SK-N-SH (cell line): ENCODE measurements around the gene RGSL1. TPM values are rescaled to one million over a fixed set of nuclear protein-coding genes. Genes with fewer than 3 reads are reported as not detected.

Source experiments
- CTCF ChIA-PET: fragments of 300-600, 350-600 bp; formaldehyde crosslinking; extraction: SDS; loops from one replicate; lab custom pipeline; 2021; lab: Yijun Ruan, JAX
- POLR2A ChIA-PET: fragments of 350-600 bp; sonication (Branson Sonifier 250); formaldehyde crosslinking; extraction: SDS; loops from one replicate; lab custom pipeline; 2020; ENCODE audit warnings: antibody characterized with exemption, inconsistent platforms; lab: Yijun Ruan, JAX
- DNase-seq: peaks from one replicate; pipeline ENCODE4 v3.0.0; 2012
- H2AFZ ChIP-seq: fragments of 200-600 bp; sonication (generic); 2 replicates; pipeline ENCODE4 v1.8.1; 2016; ENCODE audit warnings: antibody characterized with exemption, mild to moderate bottlenecking, low read depth
- H3F3A ChIP-seq: fragments of 200-600 bp; sonication (generic); replicated peaks from 2 replicates; pipeline ENCODE3; 2016; ENCODE audit warnings: antibody characterized with exemption, mild to moderate bottlenecking; ENCODE audit not compliant: insufficient read depth
- H3K27ac ChIP-seq, 2 experiments: fragments of 200-500 bp in 1 of 2; fragments of 200-600 bp in 1 of 2; sonication (Bioruptor generic) in 1 of 2; sonication (generic), shearing (Covaris generic) in 1 of 2; 2 replicates each; pipeline versions ENCODE4 v1.5.1 to v1.6.1; 2014 to 2016; ENCODE audit warnings: low read depth in 2 of 2, inconsistent platforms in 1 of 2, low read length in 1 of 2, mild to moderate bottlenecking in 1 of 2, mixed read lengths in 1 of 2
- H3K27me3 ChIP-seq: fragments of 200-600 bp; sonication (generic), shearing (Covaris generic); 2 replicates; pipeline ENCODE4 v1.6.1; 2016; ENCODE audit warnings: mixed run types; ENCODE audit not compliant: insufficient read depth
- H3K36me3 ChIP-seq, 2 experiments: fragments of 200-500 bp in 1 of 2; fragments of 200-600 bp in 1 of 2; sonication (Bioruptor generic) in 1 of 2; sonication (generic) in 1 of 2; replicated peaks in 1 of 2; 2 replicates each; pipeline versions ENCODE3 to v1.5.1; 2014 to 2016; ENCODE audit warnings: low read length in 1 of 2, mild to moderate bottlenecking in 1 of 2; ENCODE audit not compliant: insufficient read depth in 2 of 2, control insufficient read depth in 1 of 2
- H3K4me1 ChIP-seq, 2 experiments: fragments of 200-500 bp in 1 of 2; fragments of 200-600 bp in 1 of 2; sonication (Bioruptor generic) in 1 of 2; sonication (generic), shearing (Covaris generic) in 1 of 2; 2 replicates each; pipeline versions ENCODE4 v1.5.1 to v1.6.1; 2014 to 2016; ENCODE audit warnings: low read depth in 1 of 2, low read length in 1 of 2, mixed run types in 1 of 2; ENCODE audit not compliant: insufficient read depth in 2 of 2, control insufficient read depth in 1 of 2
- H3K4me2 ChIP-seq: fragments of 200-600 bp; sonication (generic), shearing (Covaris generic); 2 replicates; pipeline ENCODE4 v1.6.1; 2017; ENCODE audit warnings: mixed run types
- H3K4me3 ChIP-seq, 2 experiments: fragments of 200-500 bp in 1 of 2; fragments of 200-600 bp in 1 of 2; sonication (Bioruptor generic) in 1 of 2; sonication (generic), shearing (Covaris generic) in 1 of 2; 2 replicates each; pipeline versions ENCODE4 v1.5.1 to v1.8.1; 2014 to 2016; ENCODE audit warnings: low read depth in 2 of 2, inconsistent platforms in 1 of 2, low read length in 1 of 2, mild to moderate bottlenecking in 1 of 2, mixed read lengths in 1 of 2, moderate library complexity in 1 of 2
- H3K79me2 ChIP-seq: fragments of 200-600 bp; sonication (generic); 2 replicates; pipeline ENCODE4 v1.8.1; 2017; ENCODE audit warnings: mild to moderate bottlenecking; ENCODE audit not compliant: insufficient read depth
- H3K9ac ChIP-seq: fragments of 200-600 bp; sonication (generic); 2 replicates; pipeline ENCODE4 v1.6.1; 2017; ENCODE audit warnings: mixed run types
- H3K9me2 ChIP-seq: fragments of 200-600 bp; sonication (generic); 2 replicates; pipeline ENCODE4 v1.6.1; 2017; ENCODE audit warnings: mixed run types
- H3K9me3 ChIP-seq: fragments of 200-600 bp; sonication (generic); 2 replicates; pipeline ENCODE4 v1.6.1; 2017; ENCODE audit warnings: mixed run types, mild to moderate bottlenecking, moderate library complexity
- H4K20me1 ChIP-seq: fragments of 200-600 bp; sonication (generic); 2 replicates; pipeline ENCODE4 v1.6.1; 2017; ENCODE audit warnings: mild to moderate bottlenecking, mixed run types; ENCODE audit not compliant: insufficient read depth
- GABPA ChIP-seq: IDR thresholded peaks from 2 replicates; pipeline ENCODE4 v1.4.0; 2012; ENCODE audit warnings: low read depth, mild to moderate bottlenecking
- MEF2A ChIP-seq: IDR thresholded peaks from 2 replicates; pipeline ENCODE4 v1.4.0; 2012; ENCODE audit warnings: low read depth, borderline replicate concordance
- MXI1 ChIP-seq: IDR thresholded peaks from 2 replicates; pipeline ENCODE4 v1.6.1; 2012; ENCODE audit warnings: mild to moderate bottlenecking, low read depth, low read length, improper control_type of control experiment
- NFIC ChIP-seq: IDR thresholded peaks from 2 replicates; pipeline ENCODE4 v1.4.0; 2012; ENCODE audit warnings: borderline replicate concordance
- NRF1 ChIP-seq: IDR thresholded peaks from 2 replicates; pipeline ENCODE4 v1.6.1; 2012; ENCODE audit warnings: low read depth, mild to moderate bottlenecking, low read length
- REST ChIP-seq: IDR thresholded peaks from 2 replicates; pipeline ENCODE4 v1.6.1; 2012; ENCODE audit warnings: mild to moderate bottlenecking, low read depth, low read length, moderate library complexity
- RXRA ChIP-seq: IDR thresholded peaks from 2 replicates; pipeline ENCODE4 v1.4.0; 2012; ENCODE audit warnings: low read depth, mild to moderate bottlenecking, borderline replicate concordance
- SIN3A ChIP-seq: IDR thresholded peaks from 2 replicates; pipeline ENCODE4 v1.6.1; 2012; ENCODE audit warnings: low read depth, mild to moderate bottlenecking, low read length, moderate library complexity, borderline replicate concordance
- SMC3 ChIP-seq: IDR thresholded peaks from 2 replicates; pipeline ENCODE4 v1.6.1; 2012; ENCODE audit warnings: low read depth, low read length, improper control_type of control experiment
- TAF1 ChIP-seq: IDR thresholded peaks from 2 replicates; pipeline ENCODE4 v1.6.1; 2012; ENCODE audit warnings: low read depth, mild to moderate bottlenecking, low read length, moderate library complexity, borderline replicate concordance
- TCF12 ChIP-seq: IDR thresholded peaks from 2 replicates; pipeline ENCODE4 v1.4.0; 2012
- USF1 ChIP-seq: IDR thresholded peaks from 2 replicates; pipeline ENCODE4 v1.4.0; 2012; ENCODE audit warnings: low read depth, borderline replicate concordance
- YY1 ChIP-seq: IDR thresholded peaks from 2 replicates; pipeline ENCODE4 v1.4.0; 2012; ENCODE audit warnings: low read depth, mild to moderate bottlenecking
- WGBS: methylation state at CpG from one replicate; pipeline ENCODE4 v1.1.6; 2017; ENCODE audit warnings: low lambda C conversion rate; 5-methylcytosine and 5-hydroxymethylcytosine counted together
- polyA plus RNA-seq, 3 experiments: library from polyadenylated mRNA; depleted of rRNA; stranded (reverse); fragments of >200 nt; gene quantifications; 2 replicates each; pipeline ENCODE4 v1.2.3, GENCODE V29; 2012
- TF ChIP-seq, protein P1 (sequence below): IDR thresholded peaks from 2 replicates; pipeline ENCODE4 v1.4.0; 2012; ENCODE audit warnings: low read depth, borderline replicate concordance
- TF ChIP-seq, protein P2 (sequence below): fragments of 150-350 bp; IDR thresholded peaks from 2 replicates; pipeline ENCODE4 v1.6.1; 2016; ENCODE audit warnings: mild to moderate bottlenecking, low read depth, low read length
- TF ChIP-seq, protein P3 (sequence below): IDR thresholded peaks from 2 replicates; pipeline ENCODE4; 2012

The RGSL1 gene
- polyA plus RNA-seq, 1 of the 3 experiments (the other 2 are of a cell fraction) = not detected

GRCh38 chr1:182476625-182477024 lies 26.7 kb downstream of the RGSL1 start:
- Histone ChIP-seq H3K27ac (no peak overlapping the region), H3K79me2 (no peaks in the 10 kb centered on the region), H3K36me3 (no peaks in the 10 kb centered on the region), H4K20me1 (no peaks in the 10 kb centered on the region), H3K9me2 (no peaks in the 10 kb centered on the region), H3K4me3 (no peak overlapping the region), H3K27me3 (no peaks in the 10 kb centered on the region), H3F3A (no peaks in the 10 kb centered on the region), H3K4me1 (no peaks in the 10 kb centered on the region), H3K4me2 (no peak overlapping the region), H3K9ac (no peak overlapping the region), H3K9me3 (no peaks in the 10 kb centered on the region), H2AFZ (no peak overlapping the region)
- TF ChIP-seq SIN3A (no peak), USF1 (no peak), TCF12 (no peak), TAF1 (no peak), NFIC (no peak), MXI1 (no peak), SMC3 (no peak), NRF1 (no peak), GABPA (no peak), YY1 (no peak), RXRA (no peak), MEF2A (no peak), REST (no peak)
- TF ChIP-seq, protein P1, sequence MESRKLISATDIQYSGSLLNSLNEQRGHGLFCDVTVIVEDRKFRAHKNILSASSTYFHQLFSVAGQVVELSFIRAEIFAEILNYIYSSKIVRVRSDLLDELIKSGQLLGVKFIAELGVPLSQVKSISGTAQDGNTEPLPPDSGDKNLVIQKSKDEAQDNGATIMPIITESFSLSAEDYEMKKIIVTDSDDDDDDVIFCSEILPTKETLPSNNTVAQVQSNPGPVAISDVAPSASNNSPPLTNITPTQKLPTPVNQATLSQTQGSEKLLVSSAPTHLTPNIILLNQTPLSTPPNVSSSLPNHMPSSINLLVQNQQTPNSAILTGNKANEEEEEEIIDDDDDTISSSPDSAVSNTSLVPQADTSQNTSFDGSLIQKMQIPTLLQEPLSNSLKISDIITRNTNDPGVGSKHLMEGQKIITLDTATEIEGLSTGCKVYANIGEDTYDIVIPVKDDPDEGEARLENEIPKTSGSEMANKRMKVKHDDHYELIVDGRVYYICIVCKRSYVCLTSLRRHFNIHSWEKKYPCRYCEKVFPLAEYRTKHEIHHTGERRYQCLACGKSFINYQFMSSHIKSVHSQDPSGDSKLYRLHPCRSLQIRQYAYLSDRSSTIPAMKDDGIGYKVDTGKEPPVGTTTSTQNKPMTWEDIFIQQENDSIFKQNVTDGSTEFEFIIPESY = no peak
- TF ChIP-seq, protein P2, sequence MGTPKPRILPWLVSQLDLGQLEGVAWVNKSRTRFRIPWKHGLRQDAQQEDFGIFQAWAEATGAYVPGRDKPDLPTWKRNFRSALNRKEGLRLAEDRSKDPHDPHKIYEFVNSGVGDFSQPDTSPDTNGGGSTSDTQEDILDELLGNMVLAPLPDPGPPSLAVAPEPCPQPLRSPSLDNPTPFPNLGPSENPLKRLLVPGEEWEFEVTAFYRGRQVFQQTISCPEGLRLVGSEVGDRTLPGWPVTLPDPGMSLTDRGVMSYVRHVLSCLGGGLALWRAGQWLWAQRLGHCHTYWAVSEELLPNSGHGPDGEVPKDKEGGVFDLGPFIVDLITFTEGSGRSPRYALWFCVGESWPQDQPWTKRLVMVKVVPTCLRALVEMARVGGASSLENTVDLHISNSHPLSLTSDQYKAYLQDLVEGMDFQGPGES = no peak
- TF ChIP-seq, protein P3, sequence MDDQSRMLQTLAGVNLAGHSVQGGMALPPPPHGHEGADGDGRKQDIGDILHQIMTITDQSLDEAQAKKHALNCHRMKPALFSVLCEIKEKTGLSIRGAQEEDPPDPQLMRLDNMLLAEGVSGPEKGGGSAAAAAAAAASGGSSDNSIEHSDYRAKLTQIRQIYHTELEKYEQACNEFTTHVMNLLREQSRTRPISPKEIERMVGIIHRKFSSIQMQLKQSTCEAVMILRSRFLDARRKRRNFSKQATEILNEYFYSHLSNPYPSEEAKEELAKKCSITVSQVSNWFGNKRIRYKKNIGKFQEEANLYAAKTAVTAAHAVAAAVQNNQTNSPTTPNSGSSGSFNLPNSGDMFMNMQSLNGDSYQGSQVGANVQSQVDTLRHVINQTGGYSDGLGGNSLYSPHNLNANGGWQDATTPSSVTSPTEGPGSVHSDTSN = no peak
- ChIA-PET POLR2A (no interaction called here), CTCF (no interaction called here)
- no peak for DNase-seq
- 3% methylated on average over 2 of the region's 2 CpGs for WGBS
